HG02852 (cell line): ENCODE results near the gene GNAS.

Experiments used
- ATAC-seq: cut with Tn5 transposase; IDR thresholded peaks from one replicate; pipeline ENCODE4 v1.9.1; 2021; ENCODE audit warnings: mild to moderate bottlenecking, moderate library complexity; ENCODE audit not compliant: unreplicated experiment

The GNAS gene

DNA sequence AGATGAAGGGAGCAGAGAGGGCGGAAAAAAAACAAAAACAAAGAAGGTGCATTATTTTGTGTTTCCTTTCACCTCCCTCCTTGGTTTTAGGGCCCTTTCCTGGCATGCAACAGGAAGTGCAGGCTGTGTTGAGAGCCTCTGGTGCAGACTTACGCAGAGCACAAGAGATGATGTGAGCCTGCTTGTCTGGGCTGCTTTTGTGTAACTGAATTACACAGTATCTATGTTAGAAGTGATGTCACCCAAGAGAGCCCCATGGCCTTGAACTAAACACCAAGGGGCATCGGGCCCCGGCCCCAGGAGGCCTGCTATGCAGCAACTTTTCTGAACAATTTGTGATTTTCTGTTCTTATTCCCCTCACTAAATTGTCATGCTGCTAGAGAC is 25.5 kb downstream of the GNAS start:
- no peak for ATAC-seq

- ATAC-seq = no peak
Measured at GRCh38 chr20:58878399-58878798, 25.9 kb downstream of the GNAS start.

- no peak for ATAC-seq
Measured at GRCh38 chr20:58880441-58880840, 27.9 kb downstream of the GNAS start.

- no peak for ATAC-seq
Measured at GRCh38 chr20:58880994-58881752, 28.7 kb downstream of the GNAS start.

- no peak for ATAC-seq
Measured at GRCh38 chr20:58882704-58883089, 30.2 kb downstream of the GNAS start.

GRCh38 chr20:58883241-58883691 is 30.8 kb downstream of the GNAS start:
- no peak for ATAC-seq

DNA sequence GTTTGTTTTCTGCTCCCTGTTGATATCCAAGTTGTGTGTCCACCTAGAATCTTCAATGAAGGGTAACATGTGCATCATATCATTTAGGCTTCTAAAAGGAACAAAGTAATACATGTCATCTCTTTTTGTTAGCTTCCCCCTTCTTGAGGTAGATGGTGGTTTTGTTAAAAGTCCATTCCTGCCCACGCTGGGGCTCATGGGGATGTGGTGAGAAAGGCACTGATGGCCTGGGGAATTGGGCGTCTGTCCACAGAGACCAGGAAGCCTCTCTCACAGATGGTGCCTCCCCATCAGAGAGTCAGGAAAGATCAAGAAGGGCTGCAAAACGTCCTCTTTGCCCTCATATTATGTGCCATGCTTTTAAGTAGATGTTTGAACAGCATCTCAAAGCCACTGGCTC is 32.5 kb downstream of the GNAS start:
- ATAC-seq = no peak

- ATAC-seq = no peak
Measured at GRCh38 chr20:58886546-58886945, 34.0 kb downstream of the GNAS start.

DNA sequence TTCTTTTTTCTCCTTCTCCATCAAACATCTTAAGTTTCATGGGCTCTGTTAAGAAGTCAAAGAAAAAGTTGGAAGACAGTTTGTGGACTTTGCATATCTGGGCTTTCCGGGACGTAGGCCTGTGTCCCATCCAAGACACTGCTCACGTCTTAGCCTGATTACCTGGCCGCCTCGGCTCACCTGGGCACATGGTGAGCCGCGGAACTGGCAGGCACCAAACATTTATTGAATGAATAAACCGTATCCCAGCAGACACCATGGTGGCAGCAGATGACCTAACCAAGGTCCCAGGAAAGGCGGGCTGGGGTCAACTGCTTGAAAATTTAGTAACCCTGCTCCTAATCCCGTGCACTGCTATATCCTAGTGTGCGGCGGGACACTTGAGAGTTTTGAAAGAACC is 35.6 kb downstream of the GNAS start:
- ATAC-seq = no peak

- peak; percentile 38 for ATAC-seq
Measured at GRCh38 chr20:58888521-58889333, 36.2 kb downstream of the GNAS start.

DNA sequence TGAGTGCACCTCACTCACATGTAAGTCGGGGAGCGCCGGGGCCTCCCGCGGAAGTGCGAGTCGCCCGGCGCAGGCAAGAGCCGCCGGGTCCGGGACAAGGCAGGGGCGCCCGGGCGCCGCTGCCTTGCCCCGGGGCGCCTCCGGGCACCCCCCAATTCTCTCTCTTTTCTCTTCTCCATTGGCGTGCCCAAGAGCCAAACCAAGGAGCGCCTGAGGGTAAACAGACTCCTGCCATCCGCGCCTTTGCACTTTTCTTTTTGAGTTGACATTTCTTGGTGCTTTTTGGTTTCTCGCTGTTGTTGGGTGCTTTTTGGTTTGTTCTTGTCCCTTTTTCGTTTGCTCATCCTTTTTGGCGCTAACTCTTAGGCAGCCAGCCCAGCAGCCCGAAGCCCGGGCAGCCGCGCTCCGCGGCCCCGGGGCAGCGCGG is 36.8 kb downstream of the GNAS start:
- ATAC-seq = no peak

DNA sequence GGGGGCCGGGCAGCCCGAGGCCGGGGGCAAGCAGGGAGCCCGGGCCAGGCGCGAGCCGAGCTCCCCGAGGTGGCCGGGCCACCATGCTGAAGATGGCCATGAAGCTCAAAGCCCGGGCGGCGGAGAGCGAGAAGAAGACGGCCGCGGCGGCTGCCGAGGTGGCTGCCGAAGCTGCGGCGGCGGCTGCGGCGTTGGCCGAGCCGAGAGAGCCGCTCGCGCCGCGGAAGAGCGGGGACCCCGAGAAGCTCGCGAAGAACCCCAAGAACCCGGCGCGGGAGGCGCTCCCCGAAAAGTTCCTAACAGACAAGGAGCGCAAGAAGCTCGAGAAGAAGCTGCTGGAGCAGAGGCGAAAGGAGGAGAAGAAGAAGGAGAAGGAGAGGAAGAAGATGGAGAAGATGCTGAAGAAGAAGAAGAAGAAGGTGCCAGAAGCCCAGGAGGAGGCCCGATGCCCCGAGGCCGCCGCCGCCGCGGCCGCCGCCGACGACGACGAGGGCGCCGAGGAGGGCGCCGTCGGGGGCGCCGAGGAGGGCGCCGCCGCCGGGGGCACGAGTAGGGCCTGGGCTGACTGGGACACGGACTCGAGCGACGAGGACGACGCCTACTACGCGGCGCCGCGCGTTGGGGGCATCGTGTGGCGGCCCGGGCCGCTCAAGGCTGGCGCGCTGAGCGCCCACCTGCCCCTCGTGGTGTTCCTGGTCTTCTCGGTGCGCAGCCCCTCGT is 37.4 kb downstream of the GNAS start:
- peak; percentile 1 for ATAC-seq

GRCh38 chr20:58890518-58891085 is 38.1 kb downstream of the GNAS start:
- ATAC-seq = peak; percentile 20

GRCh38 chr20:58891086-58891717 is 38.7 kb downstream of the GNAS start:
- ATAC-seq = peak; percentile 21

DNA sequence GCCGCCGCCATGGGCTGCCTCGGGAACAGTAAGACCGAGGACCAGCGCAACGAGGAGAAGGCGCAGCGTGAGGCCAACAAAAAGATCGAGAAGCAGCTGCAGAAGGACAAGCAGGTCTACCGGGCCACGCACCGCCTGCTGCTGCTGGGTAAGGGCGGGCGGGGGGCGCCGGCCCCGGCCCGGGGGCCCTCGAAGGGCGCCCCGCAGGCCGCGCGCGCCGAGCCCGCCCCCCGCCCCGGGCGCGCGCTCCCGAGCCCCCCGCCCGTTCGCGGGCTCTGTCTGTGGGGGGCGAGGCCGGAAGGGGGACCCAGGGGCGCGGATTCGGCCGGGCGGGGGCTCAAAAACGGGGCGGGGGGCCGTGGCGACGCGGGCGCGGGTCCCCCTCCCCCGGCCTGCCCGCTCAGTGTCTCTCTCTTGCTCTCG is 39.2 kb downstream of the GNAS start:
- ATAC-seq = no peak

DNA sequence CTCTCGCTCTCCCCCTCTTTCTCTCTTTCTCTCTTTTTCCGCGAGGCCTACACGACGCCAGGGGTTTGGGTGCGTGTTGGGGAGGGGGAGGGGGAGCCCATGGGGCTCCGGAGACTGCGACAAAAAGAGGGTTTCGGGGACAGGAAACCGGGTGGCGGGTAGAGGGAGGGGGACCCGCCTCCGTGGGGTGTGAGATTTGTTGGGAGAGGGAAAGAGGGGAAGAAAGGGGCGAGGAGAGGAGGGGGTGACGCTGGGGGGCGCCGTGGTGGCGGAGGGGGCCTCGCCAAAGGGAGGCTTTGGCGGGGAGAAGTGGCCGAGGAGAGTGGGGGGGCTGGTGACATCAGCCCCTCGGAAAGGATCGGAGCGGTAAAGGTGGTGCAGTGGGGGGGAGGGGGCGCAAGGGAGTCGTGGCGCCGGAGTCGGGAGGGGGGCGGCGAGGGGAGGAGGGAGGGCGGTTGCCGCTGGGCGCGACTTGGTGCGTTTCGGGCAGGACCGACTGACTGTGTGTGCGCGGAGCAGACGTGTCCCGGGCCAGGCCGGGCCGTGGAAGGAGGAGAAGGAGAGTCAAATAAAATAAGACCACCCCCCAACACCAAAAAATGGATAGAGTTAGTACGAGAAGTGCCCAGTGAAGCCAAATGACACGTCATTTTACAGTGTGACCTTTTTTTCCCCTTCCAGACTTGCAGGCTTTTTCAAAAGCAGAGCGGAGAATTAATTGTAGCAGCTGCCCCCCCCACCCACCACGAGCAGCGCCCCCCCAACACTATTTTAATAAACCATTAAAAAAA is 39.8 kb downstream of the GNAS start:
- no peak for ATAC-seq

DNA sequence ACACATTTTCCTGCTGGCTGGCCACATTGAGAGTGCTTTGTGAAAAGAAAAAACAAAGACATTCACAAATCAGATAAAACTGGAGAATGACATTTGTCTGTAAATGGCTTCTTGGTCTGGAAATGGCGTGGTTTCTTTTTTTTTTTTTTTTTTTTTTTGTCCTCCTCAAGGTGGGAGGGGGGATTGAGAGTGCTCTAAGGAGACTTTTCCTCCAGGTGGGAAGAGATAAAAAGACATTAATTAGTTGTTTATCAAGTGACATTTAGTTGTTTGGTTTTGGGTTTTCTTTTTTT is 40.4 kb downstream of the GNAS start:
- no peak for ATAC-seq

GRCh38 chr20:58893355-58894120 is 41.0 kb downstream of the GNAS start:
- ATAC-seq = no peak

DNA sequence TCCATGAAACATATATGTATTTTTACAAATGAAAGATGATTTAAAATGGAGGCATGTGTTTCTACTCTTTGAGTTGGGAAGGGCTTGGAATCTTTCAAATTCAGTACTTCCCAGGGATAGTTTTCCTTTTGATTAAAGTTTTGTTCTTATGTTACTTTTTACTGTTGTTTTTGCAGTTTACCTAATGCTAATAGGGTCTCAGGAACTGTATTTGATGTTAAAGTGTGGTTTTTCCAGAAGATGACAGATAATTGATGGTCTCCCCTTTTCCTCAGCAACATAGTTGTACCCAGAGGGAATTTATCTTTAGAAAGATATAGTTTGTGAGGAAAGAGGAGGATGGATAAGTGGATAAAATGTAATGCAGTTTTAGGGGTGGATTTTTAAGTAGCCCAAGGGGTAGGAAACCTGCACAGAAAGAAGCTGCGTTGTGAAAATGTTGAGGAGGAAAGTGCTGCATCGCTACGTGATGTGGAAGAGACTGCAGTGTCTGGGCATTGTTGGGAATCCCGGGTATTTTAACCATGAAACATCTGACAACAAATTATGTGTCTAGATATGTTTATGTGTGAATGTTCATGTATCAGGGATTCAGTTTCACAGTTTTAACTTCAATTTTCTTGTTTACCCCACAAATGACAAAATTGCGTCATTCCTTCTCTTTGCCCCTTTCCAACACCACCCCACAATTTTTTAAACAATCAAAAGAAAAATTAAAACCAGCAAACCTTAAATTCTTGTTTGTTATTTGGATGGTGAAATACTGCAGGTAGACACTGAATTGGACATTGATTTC is 42.3 kb downstream of the GNAS start:
- no peak for ATAC-seq
